Activated T-helper 1 cell treated with Interleukin-2 at 50 U/mL for 16 hours (primary cell): Measurements from ENCODE around the gene DOHH.
"Not testable (repeated sequence)": the region's sequence is repeated elsewhere in the genome, so short reads cannot be mapped to it uniquely, and the experiment has no call there.

Experiments
- DNase-seq: peaks from one replicate; pipeline ENCODE4 v3.0.0-alpha.2; 2020; ENCODE audit warnings: low read depth

The DOHH gene

GRCh38 chr19:3534375-3535234 is 34.1 kb upstream of the DOHH start:
- no peak for DNase-seq

GRCh38 chr19:3533563-3534216 is 33.2 kb upstream of the DOHH start:
- no peak for DNase-seq

GRCh38 chr19:3533033-3533432 is 32.6 kb upstream of the DOHH start:
- no peak for DNase-seq

GRCh38 chr19:3532154-3532786 is 31.8 kb upstream of the DOHH start:
- no peak for DNase-seq

- no peak for DNase-seq
These were observed 31.2 kb upstream of the DOHH start for GRCh38 chr19:3531716-3532115.

GRCh38 chr19:3530389-3530788 is 29.9 kb upstream of the DOHH start:
- no peak for DNase-seq

GRCh38 chr19:3529299-3529698 is 28.8 kb upstream of the DOHH start:
- not testable (repeated sequence) for DNase-seq

GRCh38 chr19:3528539-3529211 is 28.2 kb upstream of the DOHH start:
- no peak for DNase-seq

- no peak for DNase-seq
These were observed 27.6 kb upstream of the DOHH start for GRCh38 chr19:3528080-3528479.

GRCh38 chr19:3527238-3527910 is 26.9 kb upstream of the DOHH start:
- no peak for DNase-seq

- no peak for DNase-seq
These were observed 26.2 kb upstream of the DOHH start for GRCh38 chr19:3526507-3527237.

- DNase-seq, result no peak
These were observed 24.5 kb upstream of the DOHH start for GRCh38 chr19:3524904-3525451.

- DNase-seq, result no peak
These were observed 23.8 kb upstream of the DOHH start for GRCh38 chr19:3524078-3524842.

GRCh38 chr19:3523361-3524077 is 23.0 kb upstream of the DOHH start:
- DNase-seq, result no peak

- DNase-seq, result no peak
These were observed 22.2 kb upstream of the DOHH start for GRCh38 chr19:3522421-3523360.

- DNase-seq, result no peak
These were observed 20.6 kb upstream of the DOHH start for GRCh38 chr19:3521104-3521445.

GRCh38 chr19:3520166-3521103 is 20.0 kb upstream of the DOHH start:
- DNase-seq, result no peak
